Iris pigment epithelial cell (primary cell): Measurements from ENCODE around the gene COL19A1.
A peak's percentile ranks its signal among the peaks of the same experiment; 100 is the strongest.

ENCODE experiments used
- DNase-seq: peaks from one replicate; pipeline ENCODE4 v3.0.0-alpha.2; 2011; ENCODE audit warnings: low read depth

Gene COL19A1

DNA sequence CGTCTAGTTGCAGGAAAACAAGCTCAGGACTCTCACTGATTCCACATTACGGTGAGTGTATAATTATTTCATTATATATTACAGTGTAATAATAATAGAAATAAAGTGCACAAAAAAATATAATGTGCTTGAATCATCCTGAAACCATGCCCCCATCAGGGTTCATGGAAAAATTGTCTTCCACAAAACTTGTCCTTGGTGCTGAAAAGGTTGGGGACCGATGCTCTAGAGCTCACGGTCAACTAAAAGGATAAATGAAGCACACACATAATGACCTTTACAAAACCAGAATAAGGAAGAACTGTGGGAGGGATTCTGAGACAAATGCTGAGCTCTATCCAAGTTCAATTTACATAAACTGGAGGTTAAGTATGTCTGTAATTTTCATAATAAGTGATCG, 194.3 kb downstream of the COL19A1 start:
- no peak for DNase-seq

GRCh38 chr6:70061546-70061945, 195.2 kb downstream of the COL19A1 start:
- no peak for DNase-seq

GRCh38 chr6:70062010-70062409, 195.7 kb downstream of the COL19A1 start:
- no peak for DNase-seq

DNA sequence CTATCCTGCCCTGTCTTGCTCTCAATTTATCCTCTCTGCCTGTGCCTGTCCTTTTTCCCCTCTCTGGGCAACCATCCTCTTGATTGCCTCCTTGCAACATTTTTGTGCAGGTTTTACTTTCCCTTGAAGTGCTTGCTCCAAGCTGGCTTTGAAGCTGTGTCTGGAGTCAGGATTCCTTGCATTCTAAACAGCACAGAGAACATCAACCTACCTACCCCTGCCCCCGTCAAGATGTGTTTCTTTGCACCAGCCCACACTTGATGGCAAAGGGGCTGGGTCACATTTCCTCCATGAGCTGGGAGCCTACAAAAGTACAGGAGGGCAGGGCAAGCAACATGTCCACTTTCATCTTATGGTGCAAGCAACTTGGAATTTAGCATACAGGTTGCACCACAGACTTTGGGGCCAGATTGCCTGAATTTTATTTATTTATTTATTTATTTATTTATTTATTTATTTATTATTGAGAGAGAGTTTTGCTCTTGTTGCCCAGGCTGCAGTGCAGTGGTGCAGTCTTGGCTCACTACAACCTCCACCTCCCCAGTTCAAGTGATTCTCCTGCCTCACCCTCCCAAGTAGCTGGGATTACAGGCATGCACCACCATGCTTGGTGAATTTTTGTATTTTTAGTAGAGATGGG, 206.3 kb downstream of the COL19A1 start:
- DNase-seq = no peak

- DNase-seq = no peak
Observed at GRCh38 chr6:70073637-70074036, 207.3 kb downstream of the COL19A1 start.

DNA sequence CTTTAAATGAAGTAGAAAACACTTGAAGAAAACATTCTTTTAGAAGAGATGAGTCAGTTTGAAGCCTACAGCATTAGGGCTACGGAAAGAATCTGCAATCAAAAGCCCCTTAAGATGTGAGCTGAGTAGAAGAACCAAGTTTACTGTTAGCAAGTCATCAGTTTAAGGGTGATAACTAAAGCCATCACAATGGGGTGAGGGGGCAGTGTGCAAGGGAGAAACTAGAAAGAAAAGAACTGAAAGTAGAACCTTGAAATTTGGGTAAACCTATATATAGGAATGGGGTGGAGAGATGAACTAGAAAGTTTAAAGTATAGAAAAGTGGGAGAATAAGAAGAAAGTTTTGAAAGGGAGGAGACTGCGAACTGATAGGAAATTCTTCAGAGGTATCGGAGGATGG, 212.9 kb downstream of the COL19A1 start:
- no peak for DNase-seq

DNA sequence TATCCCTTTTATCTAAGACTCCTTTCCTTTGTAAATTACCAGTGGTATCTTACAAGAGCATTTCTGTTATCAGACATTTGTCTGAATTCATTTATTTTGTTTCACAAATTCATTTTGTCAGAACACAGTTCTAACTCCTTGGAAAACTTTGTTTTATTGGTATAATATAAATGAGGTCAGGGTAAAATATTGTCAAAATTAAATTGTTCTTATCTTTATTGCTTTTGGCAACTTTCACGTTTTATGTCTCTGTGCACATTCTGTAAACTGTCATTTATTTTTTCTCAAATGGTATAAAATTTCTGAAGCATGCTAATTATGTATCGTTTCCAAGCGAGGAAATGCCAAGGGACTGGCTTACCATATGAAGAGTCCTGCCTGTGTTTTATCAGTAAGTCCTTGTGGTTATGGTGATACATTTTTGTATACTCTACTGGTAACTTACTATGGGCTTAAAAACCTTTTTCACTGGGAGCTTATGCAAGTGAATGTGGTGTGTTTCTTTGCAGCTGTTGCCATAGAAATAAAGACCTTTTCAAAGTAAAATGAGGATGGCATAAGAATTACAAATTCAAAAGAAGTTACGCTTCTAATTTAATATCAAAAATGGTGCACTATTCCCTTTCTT, 214.2 kb downstream of the COL19A1 start:
- no peak for DNase-seq

- no peak for DNase-seq
Observed at GRCh38 chr6:70082830-70083229, 216.5 kb downstream of the COL19A1 start.

GRCh38 chr6:70086806-70087205, 220.4 kb downstream of the COL19A1 start:
- no peak for DNase-seq

- no peak for DNase-seq
Observed at GRCh38 chr6:70094156-70094555, 227.8 kb downstream of the COL19A1 start.

GRCh38 chr6:70099732-70100131, 233.4 kb downstream of the COL19A1 start:
- DNase-seq = no peak

DNA sequence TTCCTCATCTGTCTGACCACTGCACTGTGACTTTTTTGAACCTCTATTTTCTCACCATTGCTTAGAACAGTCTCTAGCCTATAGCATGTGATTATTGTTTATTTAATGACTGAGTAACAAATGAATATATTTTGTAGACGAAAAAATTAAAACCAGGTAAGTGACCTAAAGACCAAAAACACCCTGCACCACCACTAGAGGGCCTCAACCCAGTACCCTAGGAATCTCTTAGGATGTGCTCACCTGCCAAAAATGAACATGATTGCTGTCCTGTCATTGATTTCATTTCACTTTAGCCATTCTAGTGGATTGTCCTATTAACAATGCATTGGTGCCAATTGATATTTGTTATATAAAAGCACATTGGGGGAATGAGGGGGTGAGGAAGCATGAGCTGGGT, 237.4 kb downstream of the COL19A1 start:
- peak; percentile 10 for DNase-seq

- peak; percentile 39 for DNase-seq
Observed at GRCh38 chr6:70107852-70108629, 241.7 kb downstream of the COL19A1 start.

DNA sequence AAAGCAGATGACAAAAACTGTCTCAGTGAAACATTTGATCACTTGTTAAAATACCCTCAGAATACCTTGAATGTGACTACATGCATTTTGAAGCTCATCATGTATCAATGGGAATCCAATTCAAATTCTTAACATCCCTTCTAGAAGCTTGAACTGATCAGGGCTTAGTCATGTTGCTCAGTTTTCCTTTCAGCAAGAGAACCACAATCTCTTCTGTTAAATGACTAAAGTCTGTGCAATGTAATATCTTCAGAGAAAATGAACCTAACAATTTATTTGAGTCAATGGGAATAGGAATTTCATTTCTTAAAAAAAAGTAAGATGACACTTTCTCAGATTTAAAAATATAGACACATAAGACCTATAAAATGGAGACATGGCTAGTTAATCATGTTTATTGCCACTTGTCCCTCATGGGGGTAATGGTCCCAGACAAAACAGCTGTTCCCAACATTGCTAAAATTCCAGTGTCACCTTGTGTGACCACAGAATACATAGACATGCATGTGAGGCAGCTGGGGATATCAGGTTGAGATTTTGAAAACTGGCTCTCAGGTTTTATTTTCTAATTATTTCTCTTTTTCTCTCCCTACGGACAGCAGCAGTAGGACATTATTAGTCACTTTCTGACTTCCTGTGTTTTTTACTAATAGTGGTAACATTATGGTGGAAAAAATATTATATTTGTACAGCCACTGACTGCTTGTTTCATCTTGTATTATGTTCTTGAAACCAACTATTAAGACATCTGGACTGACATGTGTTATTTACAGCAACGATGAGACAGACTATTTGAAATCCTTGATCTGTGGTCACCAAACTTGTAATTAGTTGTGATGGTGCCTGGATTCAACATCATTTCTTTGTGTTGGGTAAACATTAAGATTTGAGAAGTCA, 244.0 kb downstream of the COL19A1 start:
- DNase-seq = peak; percentile 16

- DNase-seq = no peak
Observed at GRCh38 chr6:70111737-70112136, 245.4 kb downstream of the COL19A1 start.

GRCh38 chr6:70112716-70113115, 246.4 kb downstream of the COL19A1 start:
- DNase-seq = no peak

DNA sequence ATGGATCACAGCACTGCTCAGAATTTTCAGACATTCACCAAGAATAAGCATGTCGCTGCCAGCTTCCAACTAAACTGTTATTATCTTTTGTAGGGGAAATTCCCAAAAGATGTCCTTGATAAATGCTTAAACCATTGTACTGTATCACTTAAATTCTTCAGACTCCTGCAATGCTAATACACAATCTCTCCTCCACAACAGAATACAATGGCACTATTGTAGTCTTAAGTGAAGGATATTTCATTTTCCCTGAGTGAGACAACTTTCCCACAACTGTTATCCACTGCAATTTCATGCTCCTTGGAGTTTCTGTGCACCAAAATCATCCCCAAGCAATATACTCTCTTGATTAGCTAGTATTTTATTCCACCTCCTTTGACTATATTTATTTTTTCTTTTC, 246.8 kb downstream of the COL19A1 start:
- DNase-seq = no peak

DNA sequence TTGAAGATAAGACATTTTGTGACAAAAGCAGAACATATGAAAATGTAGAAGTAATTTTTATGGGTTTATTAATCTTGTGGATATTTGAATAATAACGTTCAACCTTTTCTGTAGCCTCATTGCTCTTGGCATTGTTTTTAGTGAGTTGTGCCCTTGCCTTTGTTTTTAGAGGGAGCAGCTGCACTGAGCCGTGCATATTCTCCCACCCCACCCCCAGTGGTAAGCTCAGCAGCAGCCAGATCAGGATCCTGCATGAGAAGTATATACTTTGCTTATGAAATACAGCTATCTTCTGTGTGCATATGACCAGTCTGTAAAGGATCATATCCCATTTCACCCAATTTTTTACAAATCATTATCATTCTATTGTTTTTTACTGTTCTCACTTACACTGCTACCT, 252.3 kb downstream of the COL19A1 start:
- DNase-seq = no peak

DNA sequence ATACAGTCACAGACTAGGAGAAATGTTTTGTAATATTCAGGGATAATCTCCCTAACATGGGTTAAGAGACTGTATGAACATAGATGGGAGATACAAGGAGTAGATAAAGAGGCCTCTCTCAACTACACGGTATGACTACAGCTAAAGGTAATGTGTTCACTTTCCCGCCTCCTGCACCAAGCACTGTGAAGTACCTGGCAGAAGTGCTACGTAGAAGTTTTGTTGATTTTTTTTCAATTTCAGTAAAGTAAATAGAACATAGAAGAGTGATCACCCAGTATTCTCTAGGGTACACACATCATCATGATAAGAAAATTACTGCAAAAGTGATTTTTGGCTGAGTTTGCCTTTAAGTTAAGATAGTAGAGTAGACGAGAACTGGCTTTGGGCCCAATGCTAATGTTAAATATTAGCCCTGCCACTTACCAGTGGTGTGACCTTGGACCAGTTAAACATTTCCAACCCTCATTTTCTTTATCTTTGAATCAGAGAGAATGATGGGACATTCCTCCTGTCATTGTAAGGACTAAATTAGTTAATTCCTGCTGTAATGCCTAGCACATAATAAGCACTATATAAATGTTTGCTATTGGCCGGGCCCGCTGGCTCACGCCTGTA, 253.0 kb downstream of the COL19A1 start:
- DNase-seq = no peak

GRCh38 chr6:70124443-70124842, 258.1 kb downstream of the COL19A1 start:
- no peak for DNase-seq

GRCh38 chr6:70124882-70125545, 258.7 kb downstream of the COL19A1 start:
- no peak for DNase-seq
